HepG2 (cell line): ENCODE data around the gene ANKRD11. TPM values are rescaled to one million over a fixed set of nuclear protein-coding genes. Genes with fewer than 3 reads are reported as not detected.

Experiments used
- ATF2 ChIP-seq: sonication (generic); formaldehyde crosslinking; IDR thresholded peaks from 2 replicates; pipeline ENCODE4 v1.4.0; 2020; ENCODE audit warnings: missing genetic modification reagents
- ATF4 ChIP-seq, 2 experiments: fragments of 450-650 bp in 1 of 2; sonication (generic) in 1 of 2; formaldehyde crosslinking; IDR thresholded peaks; 2 replicates each; pipeline versions ENCODE4 v1.5.0 to v1.8.0; 2020 to 2022; ENCODE audit warnings: mild to moderate bottlenecking in 1 of 2, missing genetic modification reagents in 1 of 2
- ISX ChIP-seq: sonication (generic); formaldehyde crosslinking; conservative IDR thresholded peaks from 2 replicates; pipeline ENCODE4 v1.5.0; 2020; ENCODE audit warnings: missing genetic modification reagents
- KAT8 ChIP-seq: IDR thresholded peaks from 2 replicates; pipeline ENCODE4 v1.6.1; 2016; ENCODE audit warnings: missing genetic modification reagents, missing compliant biosample characterization
- KIAA2018 ChIP-seq: sonication (generic); formaldehyde crosslinking; IDR thresholded peaks from 2 replicates; pipeline ENCODE4 v1.5.0; 2020; ENCODE audit warnings: mild to moderate bottlenecking, missing genetic modification reagents, borderline replicate concordance
- RCOR2 ChIP-seq: IDR thresholded peaks from 2 replicates; pipeline ENCODE4 v1.6.1; 2016; ENCODE audit warnings: missing biosample characterization, missing genetic modification reagents
- ZNF24 ChIP-seq: fragments of 450-650 bp; IDR thresholded peaks from 2 replicates; pipeline ENCODE4 v1.6.1; 2017; ENCODE audit warnings: antibody characterized with exemption, mild to moderate bottlenecking
- polyA plus RNA-seq, 8 experiments: library from polyadenylated mRNA; depleted of rRNA in 3 of 8; stranded (reverse) in 7 of 8; unstranded in 1 of 8; fragments of >200 nt; fragmentation: Illumina TruSeq in 4 of 8; extraction: Trizol in 4 of 8; gene quantifications; 2 replicates each; pipeline versions ENCODE4 v1.2.1 to v1.2.3, GENCODE V29; 2011 to 2016; ENCODE audit warnings: low read depth in 4 of 8, missing spikeins in 1 of 8, mixed read lengths in 1 of 8; ENCODE audit not compliant: insufficient read depth in 1 of 8
- total RNA-seq, 5 experiments: library from RNA; depleted of rRNA; stranded (reverse); fragments of >200 nt; fragmentation: Illumina TruSeq; extraction: Trizol; gene quantifications; 2 replicates each; pipeline ENCODE4 v1.2.3, GENCODE V29; 2016; ENCODE audit warnings: low read depth in 1 of 5

The ANKRD11 gene
- total and polyA plus RNA-seq, 2 of the 13 experiments (the other 11 are each of a cell fraction or from before 2014, with no cell fraction given) = 21.4 to 38.4 TPM

- TF ChIP-seq KIAA2018 (CRISPR knock-in tag) (no peak), RCOR2 (CRISPR knock-in tag) (no peak), ISX (CRISPR knock-in tag) (no peak), ATF4 (CRISPR knock-in tag; IDR thresholded peaks at IDR 0.05) (no peak), KAT8 (CRISPR knock-in tag) (no peak), ATF2 (no peak), ZNF24 (no peak)
Observed at GRCh38 chr16:89376812-89377452, 113.4 kb downstream of the ANKRD11 start (continued).
